ENCODE results near the gene JMJD7.

The JMJD7 gene

GRCh38 chr15:41801850-41802455, 25.9 kb upstream of the JMJD7 start:
- no peak for DNase-seq

DNA sequence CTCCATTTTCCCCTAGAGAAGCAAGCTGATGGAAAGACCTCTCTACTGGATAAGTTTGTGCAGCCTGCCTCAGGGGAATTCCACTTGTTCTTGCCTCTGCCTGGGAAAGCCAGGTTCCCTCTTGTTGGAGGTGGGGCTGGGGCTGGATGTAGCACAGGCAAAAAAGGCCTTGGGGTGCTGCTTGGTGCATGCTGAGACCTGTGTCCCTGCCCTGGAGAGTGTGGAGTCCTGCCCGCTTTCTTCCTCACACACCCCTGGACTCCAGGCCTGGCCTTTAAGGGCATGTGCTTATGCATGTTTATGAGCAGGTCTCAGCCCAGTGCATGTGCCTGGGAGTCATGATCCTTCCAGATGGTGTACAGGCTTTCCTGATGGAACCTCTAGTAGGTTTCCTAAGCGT, 23.5 kb upstream of the JMJD7 start:
- peak; percentile 25 for DNase-seq

GRCh38 chr15:41804916-41805666, 22.8 kb upstream of the JMJD7 start:
- peak; percentile 34 for DNase-seq

DNA sequence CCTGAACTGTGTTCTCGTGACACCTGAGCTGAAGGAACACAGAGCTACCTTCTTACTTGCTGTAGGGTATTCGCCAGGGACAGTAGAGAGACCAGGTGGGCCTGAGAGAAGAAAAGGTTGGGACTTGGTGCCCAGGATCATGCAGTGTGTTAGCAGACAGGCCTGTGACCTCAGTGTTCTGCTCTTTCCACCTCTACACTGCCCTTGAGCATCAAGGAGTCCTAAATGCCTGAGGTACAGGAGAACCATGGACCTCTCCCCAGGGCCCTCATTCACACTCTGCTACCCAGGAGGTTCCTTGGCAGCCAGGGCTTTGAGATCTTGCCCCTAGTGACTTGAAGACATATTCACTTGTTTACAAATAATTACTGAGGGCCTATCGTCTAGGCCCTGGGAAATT, 22.2 kb upstream of the JMJD7 start:
- no peak for DNase-seq

GRCh38 chr15:41806291-41807181, 21.4 kb upstream of the JMJD7 start:
- DNase-seq: no peak

DNA sequence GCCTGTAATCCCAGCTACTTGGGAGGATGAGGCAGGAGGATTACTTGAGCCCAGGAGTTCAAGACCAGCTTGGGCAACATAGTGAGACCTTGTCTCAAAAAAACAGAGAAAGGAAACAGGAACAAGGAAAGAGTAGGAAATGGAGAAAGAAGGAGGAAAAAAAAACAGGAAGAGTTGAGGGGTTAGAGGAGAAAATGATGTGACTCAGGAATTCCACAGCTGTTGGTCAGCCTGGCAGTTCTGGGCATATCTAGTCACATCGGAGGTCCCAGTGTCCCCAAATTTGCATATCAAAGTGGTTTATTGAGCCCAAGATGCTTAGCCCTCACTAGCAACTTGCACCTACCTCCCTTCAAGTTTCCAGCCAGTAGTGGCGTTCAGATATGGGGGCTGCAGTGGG, 18.8 kb upstream of the JMJD7 start:
- DNase-seq: no peak

DNA sequence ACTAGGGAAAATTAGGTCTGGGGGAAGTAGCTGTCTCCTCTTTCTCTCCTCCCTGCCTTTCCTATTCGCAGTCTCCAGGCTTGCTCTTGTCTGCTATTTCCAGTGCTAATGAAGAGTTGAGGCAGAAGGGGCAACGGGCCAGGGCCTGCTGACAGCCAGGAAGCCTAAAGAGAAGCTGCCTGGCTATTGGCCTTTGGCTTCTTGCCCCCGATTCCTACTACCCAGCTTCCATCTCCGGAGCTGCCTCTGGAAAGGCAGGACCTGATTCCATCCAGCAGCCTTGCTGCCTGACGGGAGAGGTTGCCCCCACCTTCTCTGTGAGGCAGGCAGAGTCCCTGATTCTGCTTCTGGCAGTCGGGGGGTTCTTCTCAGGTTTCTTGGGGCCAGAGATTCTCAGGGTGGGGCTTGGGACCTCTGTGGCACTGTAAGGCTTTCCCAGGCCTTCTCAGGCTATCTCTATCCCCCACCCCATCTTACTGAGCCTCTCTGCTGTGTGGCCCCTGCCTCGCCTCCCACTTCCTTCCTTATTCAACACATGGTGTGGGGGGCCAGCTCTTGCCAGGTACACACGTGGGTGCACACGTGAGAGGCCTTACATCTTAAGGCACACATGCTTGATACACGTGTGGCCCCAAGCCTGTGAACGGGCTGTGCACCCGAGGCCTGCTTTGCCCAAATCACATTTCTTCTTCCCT, 18.2 kb upstream of the JMJD7 start:
- no peak for DNase-seq

DNA sequence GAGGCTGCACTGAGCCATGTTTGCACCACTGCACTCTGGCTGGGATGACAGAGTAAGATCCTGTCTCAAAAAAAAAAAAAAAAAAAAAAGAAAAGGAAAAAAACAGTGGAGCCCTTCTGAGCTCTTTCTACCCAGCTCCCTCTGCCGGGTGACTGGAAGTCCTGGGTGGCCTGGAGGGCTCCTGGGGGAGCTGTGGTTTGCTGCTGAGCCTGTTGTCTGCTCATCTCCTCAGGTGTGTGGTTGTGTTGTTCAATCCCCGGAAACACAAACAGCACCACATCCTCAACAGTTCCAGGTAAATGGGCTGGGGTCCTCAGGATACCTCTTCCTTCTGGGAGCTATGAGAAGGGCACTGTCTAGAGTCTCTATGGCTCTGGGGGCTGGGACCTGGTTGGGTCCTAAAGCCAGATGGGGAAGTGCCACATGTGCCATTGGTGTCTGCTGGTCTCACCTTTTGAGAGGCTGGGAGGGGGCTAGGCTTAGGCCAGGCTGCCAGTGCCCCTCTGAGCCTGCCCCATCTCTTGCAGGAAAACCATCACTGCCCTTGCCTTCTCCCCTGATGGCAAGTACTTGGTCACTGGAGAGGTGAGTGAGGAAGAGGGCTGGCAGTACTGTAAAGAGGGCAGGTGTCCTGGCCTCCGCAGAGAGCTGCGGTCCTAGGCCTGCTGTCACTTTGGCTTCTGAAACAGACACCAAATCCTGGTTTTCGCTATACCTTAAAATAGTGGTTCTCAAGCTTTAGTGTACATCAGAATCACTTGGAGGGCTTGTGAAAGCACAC, 17.1 kb upstream of the JMJD7 start:
- DNase-seq: no peak

DNA sequence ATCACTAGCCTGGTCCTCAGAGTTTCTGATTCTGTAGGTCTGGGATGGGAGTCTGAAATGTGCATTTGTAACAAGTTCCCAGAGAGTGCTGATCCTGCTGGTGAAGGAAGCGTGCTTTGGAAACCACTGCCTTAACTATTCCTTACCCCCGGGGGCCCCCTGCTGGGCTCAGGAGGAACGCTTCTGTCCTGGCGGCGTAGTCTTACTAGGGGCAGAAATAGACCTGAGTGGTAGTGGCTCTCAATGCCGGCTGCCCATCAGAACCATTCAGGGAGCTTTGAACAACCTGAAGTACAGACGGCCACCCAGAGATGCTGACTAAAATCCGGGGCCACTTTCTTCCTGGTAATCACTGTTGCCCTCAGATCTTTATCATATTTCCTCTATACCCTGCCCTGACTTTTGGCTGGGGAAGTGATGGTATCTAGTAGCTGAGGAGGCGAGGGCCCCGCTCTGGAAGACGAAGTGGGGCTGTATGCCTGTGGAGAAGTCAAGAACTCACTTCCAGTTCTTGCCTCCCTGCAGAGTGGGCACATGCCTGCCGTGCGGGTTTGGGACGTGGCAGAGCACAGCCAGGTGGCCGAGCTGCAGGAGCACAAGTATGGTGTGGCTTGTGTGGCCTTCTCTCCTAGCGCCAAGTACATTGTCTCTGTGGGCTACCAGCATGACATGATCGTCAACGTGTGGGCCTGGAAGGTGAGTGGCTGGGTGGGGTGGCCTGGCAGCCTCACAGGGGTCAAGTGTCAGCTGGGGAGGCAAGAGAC, 16.3 kb upstream of the JMJD7 start:
- DNase-seq: peak; percentile 91

GRCh38 chr15:41812820-41813375, 15.0 kb upstream of the JMJD7 start:
- no peak for DNase-seq

- DNase-seq: no peak
Observed at GRCh38 chr15:41813426-41813825, 14.5 kb upstream of the JMJD7 start.

DNA sequence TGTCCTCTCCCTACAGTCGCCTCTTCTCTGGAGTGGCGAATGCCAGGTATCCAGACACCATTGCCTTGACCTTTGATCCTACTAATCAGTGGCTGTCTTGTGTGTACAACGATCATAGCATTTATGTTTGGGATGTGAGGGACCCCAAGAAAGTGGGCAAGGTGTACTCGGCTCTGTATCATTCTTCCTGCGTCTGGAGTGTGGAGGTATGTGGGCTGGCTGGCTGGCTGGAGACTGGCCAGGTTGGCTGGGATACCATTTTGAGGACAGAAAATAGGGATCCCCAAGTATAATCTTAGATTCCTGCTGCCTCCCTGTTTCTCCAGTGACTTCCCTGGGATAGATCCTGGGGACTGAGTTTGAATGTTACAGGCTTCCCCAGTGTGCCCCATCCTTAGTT, 13.4 kb upstream of the JMJD7 start:
- DNase-seq: no peak

- DNase-seq: no peak
Observed at GRCh38 chr15:41816788-41817187, 11.1 kb upstream of the JMJD7 start.

DNA sequence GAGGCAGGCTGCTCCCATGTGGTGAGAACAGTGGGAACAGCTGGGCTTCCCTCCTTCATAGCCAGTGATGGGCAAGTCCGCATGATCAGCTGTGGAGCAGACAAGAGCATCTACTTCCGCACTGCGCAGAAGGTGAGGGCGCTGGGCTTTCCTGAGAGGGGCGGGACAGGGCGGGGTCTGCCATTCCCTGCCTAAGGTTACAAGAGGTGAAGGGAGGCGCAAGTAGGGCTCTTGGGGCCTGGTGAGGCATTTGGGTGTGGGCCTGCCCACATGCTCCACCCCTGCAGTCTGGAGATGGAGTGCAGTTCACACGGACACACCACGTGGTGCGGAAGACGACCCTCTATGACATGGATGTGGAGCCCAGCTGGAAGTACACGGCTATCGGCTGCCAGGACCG, 10.6 kb upstream of the JMJD7 start:
- DNase-seq: no peak

- DNase-seq: no peak
Observed at GRCh38 chr15:41817781-41818180, 10.1 kb upstream of the JMJD7 start.

- DNase-seq: no peak
Observed at GRCh38 chr15:41819455-41820050, 8.3 kb upstream of the JMJD7 start.

DNA sequence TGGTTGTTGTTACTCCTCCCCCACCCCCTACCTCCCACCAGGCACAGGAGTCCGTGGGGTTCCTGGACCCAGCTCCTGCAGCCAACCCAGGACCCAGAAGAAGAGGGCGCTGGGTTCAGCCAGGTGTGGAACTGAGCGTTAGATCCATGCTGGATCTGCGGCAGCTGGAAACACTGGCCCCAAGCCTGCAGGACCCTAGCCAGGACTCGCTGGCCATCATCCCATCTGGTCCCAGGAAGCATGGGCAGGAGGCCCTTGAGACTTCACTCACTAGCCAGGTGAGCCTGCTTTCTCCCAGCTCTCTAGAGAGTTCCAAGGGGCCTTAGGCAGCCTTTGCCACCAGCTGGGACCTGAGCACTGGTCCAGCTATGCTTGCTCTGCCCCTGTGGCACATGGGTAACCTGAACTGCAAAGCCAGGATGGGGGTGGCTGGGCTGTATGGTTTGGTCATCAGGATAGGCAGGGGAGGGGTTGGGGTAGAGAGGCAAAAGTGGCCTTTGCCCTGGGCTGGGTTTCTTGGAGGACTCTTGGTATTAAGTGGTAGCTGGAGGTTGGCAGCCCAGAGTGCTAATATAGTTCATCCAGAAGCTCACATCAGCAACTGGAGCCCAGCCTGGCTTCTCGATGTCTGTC, 7.0 kb upstream of the JMJD7 start:
- no peak for DNase-seq

DNA sequence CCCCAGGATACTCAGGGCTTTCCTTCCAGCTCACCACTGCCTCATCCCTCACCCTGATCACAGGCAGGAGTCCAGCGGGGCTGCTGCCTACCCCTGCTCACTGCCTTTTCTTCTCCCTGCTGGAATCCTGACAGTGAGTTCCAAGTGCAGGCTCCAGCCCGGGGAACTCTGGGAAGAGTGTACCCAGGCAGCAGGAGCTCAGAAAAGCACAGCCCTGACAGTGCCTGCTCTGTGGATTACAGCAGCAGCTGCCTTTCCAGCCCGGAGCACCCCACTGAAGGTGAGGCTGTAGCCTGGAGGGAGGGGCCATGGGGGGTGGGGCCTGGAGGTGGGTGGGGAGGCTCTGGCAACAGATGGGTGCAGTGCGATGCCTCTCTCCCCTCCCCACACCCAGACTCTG, 6.1 kb upstream of the JMJD7 start:
- DNase-seq: no peak

DNA sequence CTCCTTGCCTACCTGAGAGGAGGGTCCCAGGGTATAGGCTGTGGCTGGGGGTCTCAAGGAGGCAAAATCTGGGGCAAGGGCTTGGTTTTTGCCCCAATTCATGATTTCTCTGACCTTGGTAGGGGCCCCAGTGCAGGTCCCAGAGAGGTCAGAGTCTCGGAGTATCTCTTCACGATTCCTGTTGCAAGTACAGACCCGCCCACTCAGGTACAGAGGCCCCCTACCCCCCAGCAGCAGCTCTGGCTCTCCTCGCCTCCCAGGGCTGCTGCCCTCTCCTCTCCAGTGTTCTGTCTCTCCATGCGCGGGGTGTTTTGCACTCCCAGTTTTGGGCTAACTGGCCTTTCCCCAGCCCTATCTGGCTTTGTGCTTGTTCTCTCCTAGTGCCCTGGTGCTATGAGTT, 5.4 kb upstream of the JMJD7 start:
- no peak for DNase-seq

DNA sequence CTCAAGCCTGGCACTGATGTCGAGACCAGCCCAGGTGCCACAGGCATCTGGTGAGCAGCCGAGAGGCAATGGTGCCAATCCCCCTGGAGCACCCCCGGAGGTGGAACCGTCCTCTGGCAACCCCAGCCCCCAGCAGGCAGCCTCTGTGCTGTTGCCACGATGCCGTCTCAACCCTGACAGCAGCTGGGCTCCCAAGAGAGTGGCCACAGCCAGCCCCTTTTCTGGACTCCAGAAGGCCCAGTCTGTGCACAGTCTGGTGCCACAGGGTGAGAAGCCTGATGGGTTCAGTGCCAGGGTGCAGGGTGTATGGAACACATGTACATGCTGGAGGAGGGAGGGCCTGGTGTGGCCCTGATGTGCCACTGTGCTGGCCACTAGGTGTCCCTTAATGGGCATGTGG, 4.9 kb upstream of the JMJD7 start:
- no peak for DNase-seq

Measured in eye (tissue), 1 donor.